Measurements from ENCODE around the gene CYFIP1.

The CYFIP1 gene

DNA sequence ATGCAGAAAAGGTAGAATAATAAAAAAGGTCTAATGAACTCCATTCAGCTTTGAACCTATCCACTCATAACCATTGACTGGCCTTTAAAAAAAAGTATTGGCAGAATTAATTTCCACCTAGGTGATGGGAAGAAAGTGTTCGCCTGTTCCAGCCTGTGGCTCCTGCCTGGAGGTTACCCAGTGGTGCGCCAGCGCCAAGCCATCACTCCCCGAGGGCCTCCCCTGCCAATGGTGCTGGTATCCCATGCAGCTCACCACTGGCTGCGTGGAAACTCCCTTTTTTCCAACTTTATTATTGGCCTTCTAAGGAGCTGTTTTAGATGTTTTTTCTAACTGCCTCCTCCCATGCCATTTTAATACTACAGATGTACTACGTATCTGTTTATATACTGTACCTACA lies 112.3 kb downstream of the CYFIP1 start:
- H3K4me1 ChIP-seq (ENCODE audit: low read length), result no peaks in the 10 kb centered on the region
- H3K9me3 ChIP-seq (ENCODE audit: insufficient read depth, low read length), result no peaks in the 10 kb centered on the region
- peaks cover 76% of the 10 kb centered on the region for H3K36me3 ChIP-seq (replicated peaks; ENCODE audit: low read depth, low read length)
- H3K9ac ChIP-seq (ENCODE audit: low read length), result no peak overlapping the region
- peaks cover 25% of the 10 kb centered on the region for H4K20me1 ChIP-seq (ENCODE audit: insufficient read depth, low read length)
- H3K27me3 ChIP-seq (ENCODE audit: low read depth, low read length), result no peaks in the 10 kb centered on the region
- no peak overlapping the region for H3K27ac ChIP-seq (ENCODE audit: low read length)
- no peak overlapping the region for H3K4me2 ChIP-seq (ENCODE audit: low read length)
- H3K4me3 ChIP-seq (ENCODE audit: low read length), result no peak overlapping the region
- H3K79me2 ChIP-seq (ENCODE audit: low read length), result peaks cover 27% of the 10 kb centered on the region
- TF ChIP-seq, protein P1, sequence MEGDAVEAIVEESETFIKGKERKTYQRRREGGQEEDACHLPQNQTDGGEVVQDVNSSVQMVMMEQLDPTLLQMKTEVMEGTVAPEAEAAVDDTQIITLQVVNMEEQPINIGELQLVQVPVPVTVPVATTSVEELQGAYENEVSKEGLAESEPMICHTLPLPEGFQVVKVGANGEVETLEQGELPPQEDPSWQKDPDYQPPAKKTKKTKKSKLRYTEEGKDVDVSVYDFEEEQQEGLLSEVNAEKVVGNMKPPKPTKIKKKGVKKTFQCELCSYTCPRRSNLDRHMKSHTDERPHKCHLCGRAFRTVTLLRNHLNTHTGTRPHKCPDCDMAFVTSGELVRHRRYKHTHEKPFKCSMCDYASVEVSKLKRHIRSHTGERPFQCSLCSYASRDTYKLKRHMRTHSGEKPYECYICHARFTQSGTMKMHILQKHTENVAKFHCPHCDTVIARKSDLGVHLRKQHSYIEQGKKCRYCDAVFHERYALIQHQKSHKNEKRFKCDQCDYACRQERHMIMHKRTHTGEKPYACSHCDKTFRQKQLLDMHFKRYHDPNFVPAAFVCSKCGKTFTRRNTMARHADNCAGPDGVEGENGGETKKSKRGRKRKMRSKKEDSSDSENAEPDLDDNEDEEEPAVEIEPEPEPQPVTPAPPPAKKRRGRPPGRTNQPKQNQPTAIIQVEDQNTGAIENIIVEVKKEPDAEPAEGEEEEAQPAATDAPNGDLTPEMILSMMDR (IDR thresholded peaks at IDR 0.05; ENCODE audit: low read depth, low read length), result no peak
- TF ChIP-seq EZH2phosphoT487 (IDR thresholded peaks at IDR 0.05; ENCODE audit: low read depth), result no peak
- H2AFZ ChIP-seq (ENCODE audit: low read depth, low read length), result no peak overlapping the region

DNA sequence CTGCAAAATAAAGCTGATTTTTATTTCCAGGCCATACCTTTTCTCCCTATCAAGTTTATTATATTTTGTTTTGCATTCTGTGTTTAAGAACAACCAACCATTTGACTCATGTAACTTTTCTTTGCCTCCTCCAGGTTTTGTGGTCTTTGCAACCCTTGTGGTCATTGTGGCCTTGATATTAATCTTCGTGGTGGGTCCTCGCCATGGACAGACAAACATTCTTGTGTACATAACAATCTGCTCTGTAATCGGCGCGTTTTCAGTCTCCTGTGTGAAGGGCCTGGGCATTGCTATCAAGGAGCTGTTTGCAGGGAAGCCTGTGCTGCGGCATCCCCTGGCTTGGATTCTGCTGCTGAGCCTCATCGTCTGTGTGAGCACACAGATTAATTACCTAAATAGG lies 114.1 kb downstream of the CYFIP1 start:
- TF ChIP-seq, protein P1 (IDR thresholded peaks at IDR 0.05; ENCODE audit: low read depth, low read length), result no peak
- no peak for TF ChIP-seq EZH2phosphoT487 (IDR thresholded peaks at IDR 0.05; ENCODE audit: low read depth)
- no peak overlapping the region for H3K27ac ChIP-seq (ENCODE audit: low read length)
- no peak overlapping the region for H3K4me3 ChIP-seq (ENCODE audit: low read length)
- H3K9me3 ChIP-seq (ENCODE audit: insufficient read depth, low read length), result no peaks in the 10 kb centered on the region
- H3K4me1 ChIP-seq (ENCODE audit: low read length), result no peaks in the 10 kb centered on the region
- no peaks in the 10 kb centered on the region for H3K27me3 ChIP-seq (ENCODE audit: low read depth, low read length)
- peaks cover 80% of the 10 kb centered on the region for H3K36me3 ChIP-seq (replicated peaks; ENCODE audit: low read depth, low read length)
- H3K4me2 ChIP-seq (ENCODE audit: low read length), result no peak overlapping the region
- H2AFZ ChIP-seq (ENCODE audit: low read depth, low read length), result no peak overlapping the region
- H4K20me1 ChIP-seq (ENCODE audit: insufficient read depth, low read length), result peaks cover 31% of the 10 kb centered on the region
- no peak overlapping the region for H3K9ac ChIP-seq (ENCODE audit: low read length)
- peaks cover 42% of the 10 kb centered on the region for H3K79me2 ChIP-seq (ENCODE audit: low read length)

- no peak overlapping the region for H3K4me2 ChIP-seq (ENCODE audit: low read length)
- TF ChIP-seq, protein P1 (IDR thresholded peaks at IDR 0.05; ENCODE audit: low read depth, low read length), result no peak
- no peak for TF ChIP-seq EZH2phosphoT487 (IDR thresholded peaks at IDR 0.05; ENCODE audit: low read depth)
- H3K9me3 ChIP-seq (ENCODE audit: insufficient read depth, low read length), result no peaks in the 10 kb centered on the region
- peaks cover 52% of the 10 kb centered on the region for H3K79me2 ChIP-seq (ENCODE audit: low read length)
- H3K27me3 ChIP-seq (ENCODE audit: low read depth, low read length), result no peaks in the 10 kb centered on the region
- H3K27ac ChIP-seq (ENCODE audit: low read length), result no peak overlapping the region
- no peaks in the 10 kb centered on the region for H3K4me1 ChIP-seq (ENCODE audit: low read length)
- H2AFZ ChIP-seq (ENCODE audit: low read depth, low read length), result no peak overlapping the region
- peaks cover 37% of the 10 kb centered on the region for H4K20me1 ChIP-seq (ENCODE audit: insufficient read depth, low read length)
- H3K9ac ChIP-seq (ENCODE audit: low read length), result no peak overlapping the region
- peaks cover 70% of the 10 kb centered on the region for H3K36me3 ChIP-seq (replicated peaks; ENCODE audit: low read depth, low read length)
- H3K4me3 ChIP-seq (ENCODE audit: low read length), result no peak overlapping the region
Observed at GRCh38 chr15:22863356-22863755, 116.8 kb downstream of the CYFIP1 start.

DNA sequence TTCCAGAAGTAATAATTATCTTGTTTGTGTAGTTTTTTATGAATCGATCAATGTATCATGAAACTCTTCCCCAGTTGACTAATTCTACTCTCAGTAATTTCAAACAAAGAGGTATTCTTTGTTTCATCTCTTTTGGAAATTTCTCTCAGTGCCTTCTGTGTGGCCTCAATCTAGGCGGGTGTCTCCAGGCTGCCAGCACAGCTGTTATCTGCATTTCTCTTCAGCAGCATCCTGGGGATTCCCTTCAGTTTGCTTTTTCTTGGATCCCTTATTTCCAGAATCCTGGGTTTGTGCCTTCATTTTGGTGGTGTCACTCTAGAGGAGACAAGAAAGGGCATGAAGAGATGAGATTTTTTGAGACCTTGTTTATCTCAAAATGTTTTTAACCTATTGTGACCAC lies 119.0 kb downstream of the CYFIP1 start:
- Histone ChIP-seq H3K27me3 (ENCODE audit: low read depth, low read length) (no peaks in the 10 kb centered on the region), H4K20me1 (ENCODE audit: insufficient read depth, low read length) (peaks cover 34% of the 10 kb centered on the region), H3K9me3 (ENCODE audit: insufficient read depth, low read length) (no peaks in the 10 kb centered on the region), H3K9ac (ENCODE audit: low read length) (no peak overlapping the region), H3K4me2 (ENCODE audit: low read length) (no peak overlapping the region), H3K27ac (ENCODE audit: low read length) (no peak overlapping the region), H2AFZ (ENCODE audit: low read depth, low read length) (no peak overlapping the region), H3K36me3 (replicated peaks; ENCODE audit: low read depth, low read length) (peaks cover 59% of the 10 kb centered on the region), H3K4me1 (ENCODE audit: low read length) (no peaks in the 10 kb centered on the region), H3K79me2 (ENCODE audit: low read length) (peaks cover 61% of the 10 kb centered on the region), H3K4me3 (ENCODE audit: low read length) (no peak overlapping the region)
- TF ChIP-seq EZH2phosphoT487 (IDR thresholded peaks at IDR 0.05; ENCODE audit: low read depth), result no peak
- TF ChIP-seq, protein P1 (IDR thresholded peaks at IDR 0.05; ENCODE audit: low read depth, low read length), result no peak
